Jurkat, Clone E6-1 (cell line): ENCODE measurements around the gene TAPBPL.
"Not testable (repeated sequence)": the region's sequence is repeated elsewhere in the genome, so short reads cannot be mapped to it uniquely, and the experiment has no call there.

Source experiments
- DNase-seq: peaks from one replicate; pipeline ENCODE4 v3.0.0-alpha.2; 2011; ENCODE audit warnings: low read depth, low spot score
- H3K4me3 ChIP-seq: 2 replicates; pipeline ENCODE4 v1.5.1; 2011; ENCODE audit warnings: mild to moderate bottlenecking, low read length, control low read depth, moderate library complexity

Gene TAPBPL

GRCh38 chr12:6460751-6461371, 9.0 kb downstream of the TAPBPL start:
- peak overlapping the region; percentile 44 for H3K4me3 ChIP-seq
- DNase-seq, result no peak

GRCh38 chr12:6461401-6462233, 9.8 kb downstream of the TAPBPL start:
- peak; percentile 98 for DNase-seq
- peak overlapping the region; percentile 44 for H3K4me3 ChIP-seq

- peak overlapping the region; percentile 44 for H3K4me3 ChIP-seq
- peak; percentile 66 for DNase-seq
Observed at GRCh38 chr12:6462234-6462995, 10.6 kb downstream of the TAPBPL start.

GRCh38 chr12:6463216-6463615, 11.4 kb downstream of the TAPBPL start:
- no peak overlapping the region for H3K4me3 ChIP-seq
- DNase-seq, result no peak

- no peak overlapping the region for H3K4me3 ChIP-seq
- no peak for DNase-seq
Observed at GRCh38 chr12:6463858-6464257, 12.0 kb downstream of the TAPBPL start.

- no peak overlapping the region for H3K4me3 ChIP-seq
Observed at GRCh38 chr12:6464531-6464930, 12.7 kb downstream of the TAPBPL start.

GRCh38 chr12:6465467-6466183, 13.8 kb downstream of the TAPBPL start:
- H3K4me3 ChIP-seq, result no peak overlapping the region
- peak; percentile 57 for DNase-seq

More at GRCh38 chr12:6464531-6464930, 12.7 kb downstream of the TAPBPL start:
- no peak for DNase-seq

- DNase-seq, result no peak
Observed at GRCh38 chr12:6466184-6466573, 14.3 kb downstream of the TAPBPL start.

GRCh38 chr12:6466751-6467150, 14.9 kb downstream of the TAPBPL start:
- not testable (repeated sequence) for DNase-seq, H3K4me3 ChIP-seq

More at GRCh38 chr12:6466184-6466573, 14.3 kb downstream of the TAPBPL start:
- no peak overlapping the region for H3K4me3 ChIP-seq

GRCh38 chr12:6467571-6468282, 15.9 kb downstream of the TAPBPL start:
- not testable (repeated sequence) for H3K4me3 ChIP-seq

GRCh38 chr12:6468283-6468575, 16.4 kb downstream of the TAPBPL start:
- H3K4me3 ChIP-seq, result no peak overlapping the region
- no peak for DNase-seq

More at GRCh38 chr12:6467571-6468282, 15.9 kb downstream of the TAPBPL start:
- not testable (repeated sequence) for DNase-seq

- DNase-seq, result no peak
- H3K4me3 ChIP-seq, result no peak overlapping the region
Observed at GRCh38 chr12:6469092-6469491, 17.2 kb downstream of the TAPBPL start.

- no peak for DNase-seq
- H3K4me3 ChIP-seq, result peak overlapping the region; percentile 73
Observed at GRCh38 chr12:6469609-6470374, 17.9 kb downstream of the TAPBPL start.

- DNase-seq, result peak; percentile 92
Observed at GRCh38 chr12:6470375-6471163, 18.7 kb downstream of the TAPBPL start, which contains the start of gene VAMP1. Gene VAMP1, minus strand, starts transcription at chr12:6470677. Its CDS starts 146 bp downstream, at chr12:6470531.

GRCh38 chr12:6471989-6472360, 20.1 kb downstream of the TAPBPL start:
- no peak overlapping the region for H3K4me3 ChIP-seq
- no peak for DNase-seq

More at GRCh38 chr12:6470375-6471163, 18.7 kb downstream of the TAPBPL start, which contains the start of gene VAMP1:
- peak within 1 kb of the TSS; percentile 73 for H3K4me3 ChIP-seq

- DNase-seq, result no peak
Observed at GRCh38 chr12:6472491-6472890, 20.6 kb downstream of the TAPBPL start.

More at GRCh38 chr12:6472491-6472890, 20.6 kb downstream of the TAPBPL start:
- no peak overlapping the region for H3K4me3 ChIP-seq
